ENCODE measurements around the gene ABCG8.
A peak's percentile ranks its signal among the peaks of the same experiment; 100 is the strongest.

Gene ABCG8

DNA sequence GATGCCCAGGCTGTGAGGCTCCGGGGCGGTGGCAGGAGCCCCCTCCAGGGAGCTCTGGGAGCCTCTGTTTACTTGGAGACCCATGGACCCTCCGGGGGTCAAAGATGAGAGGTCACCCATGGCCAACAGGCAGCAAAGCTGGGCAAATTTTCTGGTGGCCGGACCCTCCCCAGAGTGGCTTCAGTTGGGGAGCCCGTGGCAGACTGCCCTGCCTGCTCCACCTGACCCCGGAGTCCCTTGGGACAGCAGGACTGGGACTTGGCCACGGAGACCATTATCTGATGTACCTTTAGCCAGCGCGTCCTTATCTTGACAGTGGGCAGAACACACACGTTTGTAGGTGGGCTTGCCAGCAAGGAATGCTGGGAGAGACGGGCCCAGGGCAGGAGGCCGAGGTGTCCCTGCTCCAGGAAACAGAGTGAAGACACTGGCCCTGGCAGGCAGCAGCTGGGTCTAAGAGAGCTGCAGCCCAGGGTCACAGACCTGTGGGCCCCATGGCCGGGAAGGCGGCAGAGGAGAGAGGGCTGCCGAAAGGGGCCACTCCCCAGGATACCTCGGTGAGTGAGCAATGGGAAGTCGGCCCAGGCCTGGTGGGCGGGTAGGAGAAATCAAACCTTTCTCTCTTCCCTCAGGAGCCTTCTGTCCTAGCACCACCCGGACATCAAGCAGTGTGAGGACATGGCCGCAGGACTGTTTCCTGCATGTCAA lies at the start of gene ABCG8, which contains the start of gene ABCG5:
TSS of gene ABCG8 (plus strand) at position 412 of the 708 bp plus-strand sequence. CDS start at position 495, 83 bp downstream.
TSS of gene ABCG5 (minus strand) at position 280 of the 708 bp plus-strand sequence. CDS start at position 120, 160 bp downstream.
- no peak for DNase-seq

DNA sequence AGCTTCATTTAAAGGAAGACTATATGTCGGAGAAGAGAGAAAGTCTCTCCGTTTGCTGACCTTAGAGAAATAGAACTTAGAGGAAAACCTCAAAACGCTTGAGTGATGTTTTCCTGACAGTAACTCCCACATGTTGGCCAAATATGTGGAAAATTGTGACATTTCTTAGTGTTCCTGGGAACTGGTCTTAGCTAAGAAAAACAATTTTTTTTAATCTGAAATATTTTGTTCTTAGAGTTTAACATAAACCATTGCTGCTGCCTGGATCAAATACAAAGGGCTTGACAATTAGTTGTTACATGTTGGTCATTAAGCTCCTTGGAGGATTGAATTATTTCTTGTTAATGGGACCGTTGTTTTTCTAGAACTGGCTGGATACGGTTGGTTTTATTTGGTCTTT lies 48.6 kb upstream of the ABCG8 start:
- no peak for DNase-seq

DNA sequence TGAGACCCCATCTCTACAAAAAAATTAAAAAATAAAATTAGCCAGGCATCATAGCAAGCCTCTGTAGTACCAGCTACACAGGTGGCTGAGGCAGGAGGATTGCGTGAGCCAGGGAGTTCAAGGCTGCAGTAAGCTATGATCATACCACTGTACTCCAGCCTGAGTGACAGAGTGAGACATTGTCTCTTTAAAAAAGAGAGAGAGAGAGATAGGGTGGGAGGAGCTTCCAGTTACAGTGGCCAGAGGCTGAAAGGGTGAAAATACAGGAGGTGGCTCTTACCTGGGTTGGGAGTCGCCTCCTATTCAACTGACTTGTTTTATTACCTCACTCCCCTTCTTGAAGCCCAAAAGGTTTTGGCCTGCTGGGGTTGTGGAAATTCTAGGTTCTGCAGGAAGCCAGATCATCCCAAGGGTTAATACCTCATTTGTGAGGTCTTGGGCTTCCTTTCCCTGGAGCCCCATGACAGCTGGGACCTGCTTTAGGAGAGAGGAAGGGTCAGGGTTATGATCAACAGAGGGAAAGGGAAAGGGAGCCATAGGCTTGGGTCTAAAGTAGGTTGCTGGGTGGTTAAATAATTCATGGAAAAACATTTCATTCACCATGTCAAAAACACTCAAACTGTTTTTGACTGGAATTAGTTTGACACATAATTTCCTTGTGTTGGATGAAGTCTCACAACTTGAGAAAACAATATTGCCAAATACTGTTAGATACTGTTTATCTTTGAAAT lies 47.6 kb upstream of the ABCG8 start:
- no peak for DNase-seq

DNA sequence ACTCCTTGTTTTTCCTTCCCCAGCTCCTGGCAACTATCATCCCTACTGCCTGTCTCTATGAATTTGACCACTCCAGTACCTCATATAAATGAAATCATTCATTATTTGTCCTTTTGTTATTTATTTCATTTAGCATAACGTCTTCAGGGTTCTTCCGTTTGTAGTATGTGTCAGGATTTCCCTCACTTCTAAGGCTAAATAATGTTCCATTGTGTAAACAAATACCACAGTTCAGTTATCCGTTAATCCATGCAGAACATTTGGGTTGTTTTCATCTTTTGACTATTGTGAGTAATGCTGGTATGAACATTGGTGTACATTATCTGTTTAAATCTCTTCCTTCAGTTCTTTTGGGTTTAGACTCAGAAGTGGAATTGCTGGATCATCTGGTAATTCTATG lies 46.1 kb upstream of the ABCG8 start:
- no peak for DNase-seq

DNA sequence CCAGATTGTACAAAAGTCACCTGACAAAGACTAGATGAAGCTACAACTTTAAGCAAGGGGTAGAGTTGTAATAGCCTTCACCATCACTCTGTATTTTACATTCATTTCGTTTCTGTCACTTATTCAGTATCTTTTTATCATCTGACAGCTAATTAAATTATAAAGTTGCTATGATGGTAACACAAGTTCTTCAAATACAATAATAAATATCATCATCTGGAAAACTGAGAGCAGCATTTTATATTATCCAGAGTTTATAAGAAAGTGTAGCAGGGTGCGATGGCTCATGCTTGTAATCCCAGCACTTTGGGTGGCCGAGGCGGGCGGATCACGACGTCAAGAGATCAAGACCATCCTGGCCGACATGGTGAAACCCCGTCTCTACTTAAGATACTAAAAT lies 43.8 kb upstream of the ABCG8 start:
- no peak for DNase-seq

DNA sequence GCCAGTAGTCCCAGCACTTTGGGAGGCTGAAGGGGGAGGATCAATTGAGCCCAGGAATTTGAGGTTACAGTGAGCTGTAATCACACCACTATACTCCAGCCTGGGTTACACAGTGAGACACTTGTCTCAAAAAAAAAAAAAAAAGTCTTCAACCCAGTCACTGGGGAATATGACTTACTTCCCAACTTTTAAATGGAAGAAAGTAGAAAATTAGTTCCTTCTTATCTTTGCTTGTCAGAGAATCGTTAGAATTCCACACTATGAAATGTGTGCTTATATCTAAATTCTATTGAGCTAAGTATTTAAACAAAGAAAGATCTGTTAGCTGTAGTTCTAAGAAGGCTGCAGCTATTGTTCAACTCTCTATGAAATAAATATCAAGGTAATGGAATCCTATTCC lies 42.6 kb upstream of the ABCG8 start:
- no peak for DNase-seq

DNA sequence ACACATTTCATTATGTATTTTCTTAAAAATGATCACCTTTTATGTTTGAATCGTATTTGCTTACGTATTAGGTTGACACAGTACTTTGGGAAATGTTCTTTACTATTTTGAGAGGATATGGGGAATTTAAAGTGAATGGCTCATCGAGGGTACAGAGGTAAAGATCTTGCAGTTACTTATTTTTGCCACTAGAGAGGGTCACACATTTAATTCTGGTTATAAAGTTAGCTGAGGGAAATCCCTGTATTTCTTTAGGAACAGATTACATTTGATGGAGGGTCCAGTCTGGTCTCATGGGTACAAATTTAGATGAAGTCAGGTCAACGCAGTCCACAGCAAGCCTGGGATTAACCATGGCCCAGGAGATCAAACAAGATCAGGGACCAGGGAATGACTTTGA lies 40.5 kb upstream of the ABCG8 start:
- no peak for DNase-seq

DNA sequence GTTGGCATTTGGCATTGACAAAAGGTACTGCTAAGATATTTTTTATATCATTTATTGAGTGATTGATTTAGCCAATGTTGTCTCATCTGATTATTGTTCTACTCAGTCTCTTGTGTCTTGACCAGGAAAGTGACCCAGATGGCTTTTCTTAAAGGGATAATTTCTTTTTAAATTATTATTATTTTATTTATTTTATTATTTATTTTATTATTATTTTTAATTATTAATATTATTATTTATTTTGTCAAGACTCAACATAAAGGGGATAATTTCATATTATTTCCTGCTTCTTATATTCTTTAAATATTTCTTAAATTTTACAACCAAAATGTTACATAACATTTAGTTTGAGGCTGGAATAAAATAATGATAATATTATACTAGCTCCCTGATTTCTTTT lies 37.9 kb upstream of the ABCG8 start:
- no peak for DNase-seq

DNA sequence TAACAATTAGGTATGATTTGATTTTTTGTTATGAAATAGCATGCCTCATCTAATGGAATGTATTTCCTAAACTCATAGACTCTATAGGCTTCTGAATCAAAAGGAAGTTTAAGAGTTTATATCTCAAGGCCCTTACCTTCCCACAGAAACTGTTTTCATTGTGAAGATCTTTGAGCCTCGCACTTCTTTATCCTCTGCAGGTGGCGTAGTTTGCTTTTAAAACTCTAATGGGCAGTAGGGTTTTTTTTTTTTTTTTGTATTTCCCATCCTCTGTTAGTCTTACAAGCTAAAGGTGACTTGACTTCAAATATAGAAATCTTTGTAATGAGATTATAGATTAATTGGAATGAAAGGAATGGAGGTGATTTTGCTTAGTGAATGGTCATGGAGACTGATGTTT lies 36.6 kb upstream of the ABCG8 start:
- no peak for DNase-seq

DNA sequence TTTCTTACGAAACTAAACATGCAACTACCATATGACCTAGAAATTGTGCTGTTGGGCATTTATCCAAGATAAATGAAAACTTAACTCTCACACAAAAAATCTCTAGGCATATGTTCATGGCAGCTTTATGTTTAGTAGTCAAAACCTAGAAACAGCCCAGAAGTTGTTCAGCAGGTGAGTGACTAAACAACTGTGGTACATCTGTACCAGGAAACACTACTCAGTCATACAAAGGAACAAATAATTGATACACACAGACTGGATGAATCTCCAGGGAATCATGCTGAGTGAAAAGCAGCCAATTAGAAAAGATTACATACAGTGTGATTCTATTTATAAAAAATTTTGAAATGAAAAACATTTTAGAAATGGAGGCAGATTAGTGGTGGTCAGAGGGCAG lies 35.7 kb upstream of the ABCG8 start:
- no peak for DNase-seq

DNA sequence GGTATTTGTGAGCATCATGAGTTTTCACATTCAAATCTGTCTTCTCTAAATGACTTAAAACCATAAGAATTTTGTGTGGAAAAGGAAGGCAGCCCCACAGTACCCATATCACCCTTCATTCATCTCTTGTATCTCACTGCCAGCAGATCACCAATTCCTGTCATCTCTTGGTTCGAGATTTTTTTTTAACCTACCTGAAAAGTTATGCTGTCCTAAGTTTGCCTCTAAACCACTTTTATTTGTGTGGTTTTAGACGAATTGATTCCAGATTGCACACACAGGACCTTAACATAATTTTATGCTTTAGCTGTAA lies 32.1 kb upstream of the ABCG8 start:
- no peak for DNase-seq

DNA sequence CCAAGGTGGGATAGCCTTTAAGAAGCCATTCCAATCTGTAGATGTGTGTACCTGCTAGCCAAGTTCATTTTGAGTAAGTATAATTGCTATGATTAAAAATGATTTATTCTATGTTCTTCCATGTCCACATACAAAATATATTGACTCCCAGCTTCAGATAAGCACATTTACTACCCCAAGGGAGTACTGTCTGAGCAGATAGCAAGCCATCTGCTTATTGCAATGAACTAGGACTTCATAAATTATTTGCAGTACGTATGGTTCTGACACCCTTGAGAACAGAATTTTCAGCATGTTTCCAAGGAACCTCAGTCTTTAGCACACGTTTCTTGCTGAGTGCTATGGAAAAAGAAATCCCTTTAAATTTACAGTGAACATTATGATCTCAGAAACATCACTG lies 28.3 kb upstream of the ABCG8 start:
- no peak for DNase-seq

DNA sequence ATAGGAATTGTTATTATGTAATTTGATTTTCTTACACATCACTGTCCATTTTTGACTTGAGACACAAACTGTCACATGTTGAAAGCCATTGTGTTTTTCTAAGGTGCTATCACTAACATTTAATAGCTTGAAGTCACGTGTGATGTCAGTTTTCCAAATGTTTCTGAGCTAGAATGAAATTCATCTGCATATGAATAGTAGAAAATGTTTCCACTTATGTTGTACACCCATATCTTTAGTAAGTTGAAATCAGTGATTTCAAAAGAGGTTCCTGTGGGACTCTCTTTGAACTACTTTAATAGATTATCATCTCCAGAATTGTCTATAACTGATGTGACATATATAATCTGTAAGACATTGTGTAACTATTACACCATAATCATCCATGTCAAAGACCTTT lies 27.9 kb upstream of the ABCG8 start:
- no peak for DNase-seq

DNA sequence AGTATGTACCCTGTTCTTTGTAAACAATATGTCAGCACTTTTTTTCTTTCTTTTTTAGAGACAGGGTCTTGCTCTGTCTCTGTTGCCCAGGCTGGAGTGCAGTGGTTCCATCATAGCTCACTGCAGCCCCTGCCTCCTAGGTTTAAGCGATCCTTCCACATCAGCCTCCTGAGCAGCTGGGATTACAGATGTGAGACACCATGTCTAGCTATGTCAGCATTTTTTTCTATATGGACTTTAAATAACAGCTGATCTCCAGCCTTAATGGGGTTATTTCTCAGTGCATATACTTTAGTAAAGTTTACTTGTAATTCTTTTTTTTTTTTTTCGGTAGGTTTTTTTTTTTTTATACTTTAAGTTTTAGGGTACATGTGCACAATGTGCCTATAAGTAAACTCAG lies 26.8 kb upstream of the ABCG8 start:
- DNase-seq: no peak

DNA sequence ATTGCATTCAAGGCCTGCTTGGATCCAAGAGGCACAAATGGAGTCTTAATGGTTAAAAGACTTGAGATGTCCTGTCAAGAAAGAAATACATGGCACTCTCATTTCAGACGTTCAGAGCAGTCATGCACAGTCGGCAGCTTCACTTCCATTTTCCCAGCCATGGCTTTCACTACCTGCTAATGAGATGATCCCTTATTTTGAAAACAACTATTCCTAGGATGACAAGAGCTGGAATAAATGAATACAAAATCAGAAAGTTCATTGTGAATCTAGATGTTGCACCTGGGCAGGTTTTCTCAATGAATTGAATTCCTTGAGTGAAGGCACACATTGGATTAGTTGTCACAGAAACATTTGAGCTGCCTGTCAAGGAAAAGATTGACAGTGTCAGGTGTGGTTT lies 25.8 kb upstream of the ABCG8 start:
- no peak for DNase-seq

DNA sequence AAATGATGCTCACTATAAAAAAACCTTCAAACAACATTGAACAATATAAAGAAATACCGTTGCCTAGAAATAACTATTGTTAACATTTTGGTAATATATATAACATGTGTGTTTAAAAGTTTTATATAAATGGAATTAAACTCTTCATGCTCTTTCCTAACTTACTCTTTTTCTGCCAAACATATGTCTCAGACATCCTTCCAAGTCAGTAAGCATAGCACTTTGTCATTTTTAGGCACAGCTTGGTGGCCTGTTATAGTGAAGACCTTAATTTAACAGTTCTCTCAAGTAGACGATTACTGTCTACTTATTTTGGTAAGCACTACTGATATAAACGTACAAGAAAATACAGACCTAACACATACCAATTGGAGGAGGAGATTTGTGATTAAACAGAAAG lies 24.1 kb upstream of the ABCG8 start:
- no peak for DNase-seq

DNA sequence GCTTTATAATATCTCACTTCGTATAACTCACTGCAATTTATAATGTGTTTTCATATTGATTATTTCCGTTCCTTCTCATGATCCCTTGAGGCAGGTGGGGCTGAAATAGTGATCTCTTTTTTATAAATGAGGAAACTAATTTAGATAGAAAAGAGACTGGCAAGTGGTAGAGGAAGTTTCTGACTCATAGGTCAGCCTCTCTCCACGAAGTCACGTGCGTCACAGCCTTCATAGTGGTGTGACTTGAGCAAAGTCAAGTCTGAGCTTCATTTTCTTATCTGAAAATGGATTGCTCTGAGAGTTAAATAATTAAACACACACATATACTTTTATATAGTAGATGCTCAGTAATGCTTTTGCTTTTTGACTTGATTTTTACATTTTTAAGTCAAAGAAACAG lies 20.0 kb upstream of the ABCG8 start:
- peak in 1 of 2 donors; percentile 29 for DNase-seq

DNA sequence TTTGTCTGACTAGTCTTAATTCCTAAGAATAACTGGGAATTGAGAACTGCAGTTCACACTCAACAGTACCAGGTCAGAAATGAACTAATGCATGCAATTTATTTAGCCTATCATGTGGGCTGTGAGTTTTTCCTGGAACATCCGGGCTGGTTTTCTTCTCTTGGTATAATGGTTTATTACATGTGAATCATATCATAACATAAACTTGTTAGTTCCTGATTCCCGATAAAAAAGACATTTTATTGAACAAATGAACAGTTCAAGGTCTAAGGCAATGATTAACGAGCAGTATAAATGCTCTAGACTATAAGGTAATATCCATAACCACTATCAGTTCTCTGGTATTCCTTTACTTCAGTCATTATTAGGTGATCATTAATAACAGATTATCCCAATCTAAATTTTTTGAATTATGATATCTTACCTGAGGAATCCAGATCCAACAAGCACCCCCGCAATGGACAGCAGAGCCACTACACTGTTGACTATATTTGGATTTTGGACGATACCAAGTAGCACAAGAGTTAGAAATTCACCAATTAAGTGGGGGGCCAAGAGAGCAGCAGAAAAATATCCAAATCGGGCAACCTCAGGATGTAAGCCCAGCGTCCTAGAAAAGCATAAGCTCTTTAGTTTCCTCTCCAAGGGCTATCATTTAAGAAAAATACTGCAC lies 19.1 kb upstream of the ABCG8 start:
- DNase-seq: no peak

DNA sequence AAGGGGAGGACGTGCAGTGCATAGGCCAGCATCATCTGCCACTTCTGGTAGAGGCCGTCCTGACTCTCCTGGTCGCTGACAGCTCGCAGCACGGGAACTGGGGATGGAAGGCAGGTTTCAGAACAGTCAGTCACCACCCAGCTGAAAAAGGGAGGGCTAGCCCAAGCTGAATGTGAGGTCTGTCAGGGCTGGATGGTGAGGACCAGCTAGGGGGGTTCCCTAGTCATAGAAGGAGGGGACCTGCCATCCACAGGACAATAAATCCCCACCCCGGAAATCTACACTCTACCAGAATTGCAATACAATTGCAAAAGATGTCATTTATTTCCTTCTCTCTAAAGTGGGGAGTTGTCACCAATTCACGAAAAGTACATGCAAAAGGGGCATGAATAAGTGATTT lies 15.9 kb upstream of the ABCG8 start:
- no peak for DNase-seq

DNA sequence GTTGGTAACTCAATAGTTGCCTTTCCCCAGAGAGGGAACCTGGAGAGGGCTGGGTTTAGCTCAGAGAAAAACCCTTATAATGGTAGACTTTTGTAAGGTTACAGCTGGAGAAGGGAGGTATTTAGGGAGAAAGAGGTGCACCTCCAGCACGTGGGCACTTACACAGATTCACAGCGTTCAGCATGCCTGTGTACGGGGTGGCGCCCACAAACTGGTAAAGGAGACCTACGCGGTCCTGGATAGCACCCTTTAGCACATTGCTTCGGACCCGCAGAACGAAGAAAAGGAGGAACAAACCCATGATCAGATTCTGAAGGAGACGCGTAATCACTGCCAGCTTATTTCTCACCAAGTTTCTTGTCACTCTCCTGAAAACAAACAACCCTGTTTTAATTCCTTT lies 15.0 kb upstream of the ABCG8 start:
- DNase-seq: no peak

DNA sequence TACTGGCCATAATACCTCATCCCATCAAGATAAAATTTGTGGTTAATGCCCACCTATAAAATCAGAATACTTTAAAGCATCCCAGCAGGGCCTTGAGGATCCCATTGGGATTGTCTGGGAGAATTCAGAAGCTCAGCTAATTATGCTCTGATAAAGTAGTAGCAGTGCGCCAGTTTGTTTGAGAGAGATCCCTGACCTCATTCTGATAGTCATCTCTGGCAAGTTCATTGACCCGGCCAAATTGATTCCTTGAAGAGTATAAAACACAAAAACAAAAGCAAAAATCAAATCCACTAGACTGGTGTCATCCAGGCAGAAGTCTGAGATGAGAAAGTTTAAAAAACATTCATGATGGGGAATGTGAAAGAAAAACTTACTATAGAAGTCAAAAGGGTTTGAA lies 14.3 kb upstream of the ABCG8 start:
- no peak for DNase-seq

DNA sequence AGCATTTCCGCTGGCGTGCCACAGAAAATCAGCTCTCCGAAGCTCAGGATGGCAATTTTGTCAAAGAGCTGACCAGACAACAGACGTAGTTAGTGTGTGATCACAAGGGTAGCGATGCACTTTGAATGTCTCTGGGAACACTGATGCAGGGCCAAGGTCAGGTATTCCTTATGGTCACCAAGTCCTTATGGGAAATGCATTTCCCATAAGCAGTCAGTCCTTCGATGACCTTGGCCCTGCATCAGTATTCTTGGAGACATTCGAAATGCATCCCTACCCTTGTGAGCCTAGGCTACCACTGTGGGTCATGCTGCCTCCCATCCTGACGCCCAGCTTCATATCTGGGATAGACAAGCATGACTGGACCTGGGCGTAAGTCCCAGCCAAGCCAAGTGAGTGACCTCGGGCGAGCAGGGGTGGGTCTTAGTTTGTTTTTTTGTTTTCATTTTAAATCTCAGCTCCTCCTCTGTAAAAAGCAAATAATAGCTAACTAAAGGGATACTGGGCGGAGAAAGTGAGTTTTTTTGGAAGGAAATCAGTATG lies 13.7 kb upstream of the ABCG8 start:
- DNase-seq: no peak

DNA sequence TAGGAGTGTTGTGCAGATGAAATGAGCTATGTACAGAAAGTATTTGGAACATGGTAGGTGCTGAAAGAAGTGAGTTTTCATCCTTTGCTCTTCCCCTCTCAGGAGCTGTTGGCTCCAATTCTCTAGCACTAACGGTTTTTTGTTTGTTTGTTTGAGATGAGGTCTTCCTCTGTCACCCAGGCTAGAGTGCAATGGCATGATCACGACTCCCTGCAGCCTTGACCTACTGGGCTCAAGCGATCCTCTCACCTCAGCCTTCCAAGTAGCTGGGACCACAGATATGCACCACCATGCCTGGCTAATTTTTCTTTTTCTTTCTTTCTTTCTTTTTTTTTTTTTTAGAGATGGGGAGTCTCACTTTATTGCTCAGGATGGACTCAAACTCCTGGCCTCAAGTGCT lies 12.9 kb upstream of the ABCG8 start:
- DNase-seq: no peak

Data from CD4-positive, alpha-beta T cell treated with Interleukin-4 for 1 hour (primary cell).